Mesenchymal stem cell (in vitro differentiated cells and primary cell): ENCODE measurements around the gene DCLK1.

Experiments
- DNase-seq: peaks from one replicate; pipeline ENCODE4 v3.0.0-alpha.2; 2013
- H2AFZ ChIP-seq: one replicate; pipeline ENCODE4 v1.6.1; 2013; ENCODE audit warnings: low read depth, mild to moderate bottlenecking, control low read depth, inconsistent platforms, low read length, moderate library complexity
- H2AK5ac ChIP-seq: 2 replicates; pipeline ENCODE4 v1.6.1; 2013; ENCODE audit warnings: low read length, moderate library complexity, mild to moderate bottlenecking, inconsistent platforms; ENCODE audit not compliant: severe bottlenecking
- H2BK120ac ChIP-seq: one replicate; pipeline ENCODE4 v1.6.1; 2013; ENCODE audit warnings: low read depth, mild to moderate bottlenecking, inconsistent platforms, low read length, moderate library complexity
- H2BK12ac ChIP-seq, 2 experiments: one replicate each; pipeline ENCODE4 v1.6.1; 2013; ENCODE audit warnings: inconsistent platforms in 2 of 2, low read length in 2 of 2, mild to moderate bottlenecking in 2 of 2, moderate library complexity in 2 of 2, control low read depth in 1 of 2
- H2BK15ac ChIP-seq: one replicate; pipeline ENCODE4 v1.6.1; 2013; ENCODE audit warnings: mild to moderate bottlenecking, low read depth, inconsistent platforms; ENCODE audit not compliant: poor library complexity, severe bottlenecking
- H2BK5ac ChIP-seq: 2 replicates; pipeline ENCODE4 v1.6.1; 2013; ENCODE audit warnings: low read depth, mild to moderate bottlenecking, low read length, control low read depth, inconsistent platforms; ENCODE audit not compliant: poor library complexity, severe bottlenecking
- H3K14ac ChIP-seq, 2 experiments: one replicate each; pipeline ENCODE4 v1.6.1; 2013; ENCODE audit warnings: inconsistent platforms in 2 of 2, low read length in 2 of 2, control low read depth in 1 of 2, mild to moderate bottlenecking in 1 of 2, moderate library complexity in 1 of 2
- H3K18ac ChIP-seq, 2 experiments: one replicate each; pipeline ENCODE4 v1.6.1; 2013; ENCODE audit warnings: inconsistent platforms in 2 of 2, low read length in 2 of 2, control low read depth in 1 of 2, low read depth in 1 of 2, mild to moderate bottlenecking in 1 of 2
- H3K23ac ChIP-seq, 2 experiments: one replicate each; pipeline ENCODE4 v1.6.1; 2013; ENCODE audit warnings: inconsistent platforms in 2 of 2, low read length in 2 of 2, mild to moderate bottlenecking in 2 of 2, moderate library complexity in 2 of 2, control low read depth in 1 of 2
- H3K27ac ChIP-seq: 2 replicates; pipeline ENCODE4 v1.5.1; 2013; ENCODE audit warnings: mild to moderate bottlenecking, moderate library complexity, low read length, control low read depth, inconsistent platforms; ENCODE audit not compliant: poor library complexity, severe bottlenecking
- H3K27me3 ChIP-seq, 2 experiments: 2 replicates each; pipeline versions ENCODE4 v1.6.1 to v1.7.0; 2013; ENCODE audit warnings: low read length in 2 of 2, mild to moderate bottlenecking in 2 of 2, moderate library complexity in 2 of 2, control low read depth in 1 of 2, inconsistent platforms in 1 of 2; ENCODE audit not compliant: control insufficient read depth in 1 of 2, insufficient read depth in 1 of 2
- H3K36me3 ChIP-seq, 2 experiments: 2 replicates each; pipeline versions ENCODE4 v1.6.1 to v1.7.0; 2013; ENCODE audit warnings: low read length in 2 of 2, control low read depth in 1 of 2, inconsistent platforms in 1 of 2, low read depth in 1 of 2, mild to moderate bottlenecking in 1 of 2; ENCODE audit not compliant: insufficient read depth in 2 of 2, control insufficient read depth in 1 of 2
- H3K4ac ChIP-seq, 2 experiments: one replicate each; pipeline ENCODE4 v1.6.1; 2013; ENCODE audit warnings: inconsistent platforms in 2 of 2, low read length in 2 of 2, mild to moderate bottlenecking in 2 of 2, moderate library complexity in 2 of 2, control low read depth in 1 of 2, low read depth in 1 of 2
- H3K4me1 ChIP-seq: 2 replicates; pipeline ENCODE4 v1.6.1; 2013; ENCODE audit warnings: low read depth, low read length, control low read depth; ENCODE audit not compliant: control insufficient read depth, insufficient read depth
- H3K4me2 ChIP-seq: 2 replicates; pipeline ENCODE4 v1.6.1; 2013; ENCODE audit warnings: low read length, mild to moderate bottlenecking, inconsistent platforms; ENCODE audit not compliant: poor library complexity, severe bottlenecking
- H3K4me3 ChIP-seq, 2 experiments: 2 replicates each; pipeline versions ENCODE4 v1.5.1 to v1.7.0; 2013; ENCODE audit warnings: low read length in 2 of 2, mild to moderate bottlenecking in 2 of 2, control low read depth in 1 of 2, low read depth in 1 of 2; ENCODE audit not compliant: insufficient read depth in 1 of 2
- H3K79me1 ChIP-seq: replicated peaks from 2 replicates; pipeline ENCODE4 v1.6.1; 2013; ENCODE audit warnings: mild to moderate bottlenecking, control low read depth, low read length, inconsistent platforms; ENCODE audit not compliant: poor library complexity, severe bottlenecking
- H3K9ac ChIP-seq: 2 replicates; pipeline ENCODE4 v1.7.0; 2013; ENCODE audit warnings: mild to moderate bottlenecking, low read length, moderate library complexity
- H3K9me3 ChIP-seq: 2 replicates; pipeline ENCODE4 v1.7.0; 2013; ENCODE audit warnings: mild to moderate bottlenecking, low read length; ENCODE audit not compliant: control insufficient read depth
- H4K8ac ChIP-seq: one replicate; pipeline ENCODE4 v1.6.1; 2013; ENCODE audit warnings: inconsistent platforms, mild to moderate bottlenecking, low read length, moderate library complexity
- H4K91ac ChIP-seq: one replicate; pipeline ENCODE4 v1.6.1; 2013; ENCODE audit warnings: mild to moderate bottlenecking, low read length, inconsistent platforms
- WGBS: methylation state at CpG from one replicate; pipeline ENCODE4 v1.1.7; 2013; ENCODE audit warnings: mixed read lengths; 5-methylcytosine and 5-hydroxymethylcytosine counted together

Gene DCLK1

GRCh38 chr13:35856084-35856483 lies 275.1 kb downstream of the DCLK1 start:
- H3K4me1 ChIP-seq: peaks cover 6% of the 10 kb centered on the region
- no peaks in the 10 kb centered on the region for H3K9me3 ChIP-seq
- H3K9ac ChIP-seq: no peak overlapping the region
- H2BK5ac ChIP-seq: no peak overlapping the region
- H4K8ac ChIP-seq: no peak overlapping the region
- H2BK12ac ChIP-seq: no peak overlapping the region
- 73% methylated on average over 3 of the region's 4 CpGs for WGBS
- no peak overlapping the region for H3K23ac ChIP-seq
- H3K4me3 ChIP-seq: no peak overlapping the region
- H3K27me3 ChIP-seq: no peaks in the 10 kb centered on the region
- H4K91ac ChIP-seq: no peak overlapping the region
- no peaks in the 10 kb centered on the region for H3K79me1 ChIP-seq
- H3K14ac ChIP-seq: no peak overlapping the region
- no peak overlapping the region for H3K4ac ChIP-seq
- no peak overlapping the region for H2AFZ ChIP-seq
- H3K4me2 ChIP-seq: no peak overlapping the region
- no peak overlapping the region for H3K18ac ChIP-seq
- no peak for DNase-seq
- no peak overlapping the region for H2BK15ac ChIP-seq
- no peak overlapping the region for H3K27ac ChIP-seq
- H3K36me3 ChIP-seq: peaks cover 0 to 24% of the 10 kb centered on the region in 2 experiments
- H2BK120ac ChIP-seq: no peak overlapping the region
- H2AK5ac ChIP-seq: no peak overlapping the region

GRCh38 chr13:35855531-35856019 lies 275.6 kb downstream of the DCLK1 start:
- no peak overlapping the region for H2BK12ac ChIP-seq
- H4K91ac ChIP-seq: no peak overlapping the region
- H3K4me1 ChIP-seq: peaks cover 6% of the 10 kb centered on the region
- H3K9ac ChIP-seq: no peak overlapping the region
- no peaks in the 10 kb centered on the region for H3K79me1 ChIP-seq
- H3K27ac ChIP-seq: no peak overlapping the region
- no peak overlapping the region for H3K14ac ChIP-seq
- H3K36me3 ChIP-seq: peaks cover 0 to 29% of the 10 kb centered on the region in 2 experiments
- DNase-seq: no peak
- H2BK120ac ChIP-seq: no peak overlapping the region
- no peak overlapping the region for H3K23ac ChIP-seq
- H3K4me2 ChIP-seq: no peak overlapping the region
- H3K4me3 ChIP-seq: no peak overlapping the region
- WGBS: 18% methylated on average over 12 of the region's 12 CpGs
- no peak overlapping the region for H4K8ac ChIP-seq
- no peak overlapping the region for H2AFZ ChIP-seq
- H3K18ac ChIP-seq: no peak overlapping the region
- H2AK5ac ChIP-seq: no peak overlapping the region
- no peaks in the 10 kb centered on the region for H3K27me3 ChIP-seq
- H2BK5ac ChIP-seq: no peak overlapping the region
- H3K9me3 ChIP-seq: no peaks in the 10 kb centered on the region
- H3K4ac ChIP-seq: no peak overlapping the region
- H2BK15ac ChIP-seq: no peak overlapping the region

- Histone ChIP-seq H3K27me3 (no peaks in the 10 kb centered on the region), H3K36me3 (peaks cover 0 to 30% of the 10 kb centered on the region in 2 experiments), H4K8ac (no peak overlapping the region), H3K4me3 (no peak overlapping the region), H3K9me3 (no peaks in the 10 kb centered on the region), H3K27ac (no peak overlapping the region), H3K18ac (no peak overlapping the region), H3K9ac (no peak overlapping the region), H3K14ac (no peak overlapping the region), H3K4me1 (peaks cover 6% of the 10 kb centered on the region), H2AK5ac (no peak overlapping the region), H3K79me1 (no peaks in the 10 kb centered on the region), H2AFZ (no peak overlapping the region), H2BK12ac (no peak overlapping the region), H2BK15ac (no peak overlapping the region), H4K91ac (no peak overlapping the region), H3K23ac (no peak overlapping the region), H3K4me2 (no peak overlapping the region), H2BK120ac (no peak overlapping the region), H2BK5ac (no peak overlapping the region), H3K4ac (no peak overlapping the region)
- 56% methylated on average over 8 of the region's 8 CpGs for WGBS
- no peak for DNase-seq
Observed at GRCh38 chr13:35854286-35854685, 276.9 kb downstream of the DCLK1 start.

GRCh38 chr13:35851881-35852280 lies 279.3 kb downstream of the DCLK1 start:
- Histone ChIP-seq H3K14ac (no peak overlapping the region), H2AK5ac (no peak overlapping the region), H4K91ac (no peak overlapping the region), H2BK120ac (no peak overlapping the region), H3K23ac (no peak overlapping the region), H3K4ac (no peak overlapping the region), H3K79me1 (no peaks in the 10 kb centered on the region), H3K27ac (no peak overlapping the region), H3K36me3 (peaks cover 0 to 30% of the 10 kb centered on the region in 2 experiments), H2AFZ (no peak overlapping the region), H4K8ac (no peak overlapping the region), H3K9me3 (no peaks in the 10 kb centered on the region), H3K9ac (no peak overlapping the region), H2BK12ac (no peak overlapping the region), H3K18ac (no peak overlapping the region), H3K27me3 (no peaks in the 10 kb centered on the region), H2BK15ac (no peak overlapping the region), H3K4me2 (no peak overlapping the region), H3K4me3 (no peak overlapping the region), H2BK5ac (no peak overlapping the region), H3K4me1 (peaks cover 4% of the 10 kb centered on the region)
- WGBS: 96% methylated on average over 3 of the region's 3 CpGs
- no peak for DNase-seq
